ENCODE results near the gene COBLL1.
A peak's percentile ranks its signal among the peaks of the same experiment; 100 is the strongest.
"Not testable (repeated sequence)": the region's sequence is repeated elsewhere in the genome, so short reads cannot be mapped to it uniquely, and the experiment has no call there.

COBLL1 gene

GRCh38 chr2:164719996-164720941 is 121.4 kb downstream of the COBLL1 start:
- no peak for DNase-seq (ENCODE audit: extremely low read depth, low read depth)

GRCh38 chr2:164717000-164717803 is 124.4 kb downstream of the COBLL1 start:
- peak; percentile 46 for TF ChIP-seq CTCF (IDR thresholded peaks at IDR 0.05; ENCODE audit: low read depth, low read length)
- no peak for DNase-seq (ENCODE audit: extremely low read depth, low read depth)

More at GRCh38 chr2:164719996-164720941, 121.4 kb downstream of the COBLL1 start:
- TF ChIP-seq CTCF (IDR thresholded peaks at IDR 0.05; ENCODE audit: low read depth, low read length): no peak

- DNase-seq (ENCODE audit: extremely low read depth, low read depth): no peak
- no peak for TF ChIP-seq CTCF (IDR thresholded peaks at IDR 0.05; ENCODE audit: low read depth, low read length)
Observed at GRCh38 chr2:164714471-164714870, 127.2 kb downstream of the COBLL1 start.

- no peak for DNase-seq (ENCODE audit: extremely low read depth, low read depth)
- no peak for TF ChIP-seq CTCF (IDR thresholded peaks at IDR 0.05; ENCODE audit: low read depth, low read length)
Observed at GRCh38 chr2:164711766-164712138, 129.9 kb downstream of the COBLL1 start.

- TF ChIP-seq CTCF (IDR thresholded peaks at IDR 0.05; ENCODE audit: low read depth, low read length): no peak
- no peak for DNase-seq (ENCODE audit: extremely low read depth, low read depth)
Observed at GRCh38 chr2:164710837-164711765, 130.5 kb downstream of the COBLL1 start.

- not testable (repeated sequence) for DNase-seq (ENCODE audit: extremely low read depth, low read depth)
Observed at GRCh38 chr2:164710252-164710836, 131.3 kb downstream of the COBLL1 start.

- no peak for TF ChIP-seq CTCF (IDR thresholded peaks at IDR 0.05; ENCODE audit: low read depth, low read length)
- DNase-seq (ENCODE audit: extremely low read depth, low read depth): no peak
Observed at GRCh38 chr2:164706522-164706921, 135.1 kb downstream of the COBLL1 start.

Data from AG09319 (cell line).